Activated CD4-positive, alpha-beta T cell treated with anti-CD3 and anti-CD28 coated beads for 48 hours (primary cell): ENCODE data around the gene BNIP2.

ENCODE experiments used
- DNase-seq: peaks from one replicate; pipeline ENCODE4 v3.0.0-alpha.2; 2020

Gene BNIP2

GRCh38 chr15:59618406-59618805 is 70.7 kb downstream of the BNIP2 start:
- no peak for DNase-seq

GRCh38 chr15:59616379-59616778 is 72.7 kb downstream of the BNIP2 start:
- DNase-seq = no peak

- DNase-seq = no peak
Observed at GRCh38 chr15:59615661-59616060, 73.5 kb downstream of the BNIP2 start.

GRCh38 chr15:59614153-59614552 is 75.0 kb downstream of the BNIP2 start:
- no peak for DNase-seq

- DNase-seq = no peak
Observed at GRCh38 chr15:59611276-59612260, 77.6 kb downstream of the BNIP2 start, which contains the start of gene GCNT3. GCNT3 (plus strand) TSS chr15:59611783; CDS start chr15:59618239, 6,456 bp downstream.

GRCh38 chr15:59609730-59610712 is 79.1 kb downstream of the BNIP2 start:
- no peak for DNase-seq
